OCI-LY1 (cell line): Measurements from ENCODE around the gene PBX3.

ENCODE experiments used
- CTCF ChIP-seq: fragments of 200-600 bp; sonication (generic), shearing (Covaris generic); IDR thresholded peaks from 2 replicates; pipeline ENCODE4 v1.5.1; 2017; ENCODE audit warnings: mild to moderate bottlenecking, antibody characterized with exemption, low read length, moderate library complexity, mixed read lengths
- EZH2 ChIP-seq: fragments of 200-600 bp; sonication (generic), shearing (Covaris generic); IDR thresholded peaks from 2 replicates; pipeline ENCODE4 v1.8.0; 2017; ENCODE audit warnings: borderline replicate concordance, mixed run types, mild to moderate bottlenecking, antibody characterized with exemption, low read length, moderate library complexity, mixed read lengths

- TF ChIP-seq CTCF (no peak), EZH2 (no peak)
Measured at GRCh38 chr9:125744616-125745015, 2.6 kb upstream of the PBX3 start.
